GM21737 (cell line): ENCODE results near the gene ABCC11.
A peak's percentile ranks its signal among the peaks of the same experiment; 100 is the strongest.
"Not testable (repeated sequence)": the region's sequence is repeated elsewhere in the genome, so short reads cannot be mapped to it uniquely, and the experiment has no call there.

Experiments
- ATAC-seq: cut with Tn5 transposase; IDR thresholded peaks from one replicate; pipeline ENCODE4 v1.9.1; 2021; ENCODE audit warnings: mild to moderate bottlenecking, moderate library complexity; ENCODE audit not compliant: unreplicated experiment

ABCC11 gene

DNA sequence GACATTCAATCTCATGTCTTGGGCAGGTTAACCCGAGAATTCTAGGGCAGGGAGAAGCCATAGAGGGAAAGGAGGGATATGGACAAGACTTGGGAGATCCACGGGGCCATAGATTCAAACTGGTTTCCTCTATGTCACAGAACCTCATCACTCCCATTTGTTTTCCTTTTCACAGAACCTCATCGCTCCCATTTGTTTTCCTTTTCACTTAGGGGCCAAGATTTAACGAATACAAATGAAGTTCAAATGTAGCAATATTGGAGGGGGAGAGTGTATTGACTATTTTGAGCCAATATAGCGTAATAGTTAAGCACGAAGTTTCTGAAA is 42.6 kb downstream of the ABCC11 start:
- ATAC-seq, result no peak

DNA sequence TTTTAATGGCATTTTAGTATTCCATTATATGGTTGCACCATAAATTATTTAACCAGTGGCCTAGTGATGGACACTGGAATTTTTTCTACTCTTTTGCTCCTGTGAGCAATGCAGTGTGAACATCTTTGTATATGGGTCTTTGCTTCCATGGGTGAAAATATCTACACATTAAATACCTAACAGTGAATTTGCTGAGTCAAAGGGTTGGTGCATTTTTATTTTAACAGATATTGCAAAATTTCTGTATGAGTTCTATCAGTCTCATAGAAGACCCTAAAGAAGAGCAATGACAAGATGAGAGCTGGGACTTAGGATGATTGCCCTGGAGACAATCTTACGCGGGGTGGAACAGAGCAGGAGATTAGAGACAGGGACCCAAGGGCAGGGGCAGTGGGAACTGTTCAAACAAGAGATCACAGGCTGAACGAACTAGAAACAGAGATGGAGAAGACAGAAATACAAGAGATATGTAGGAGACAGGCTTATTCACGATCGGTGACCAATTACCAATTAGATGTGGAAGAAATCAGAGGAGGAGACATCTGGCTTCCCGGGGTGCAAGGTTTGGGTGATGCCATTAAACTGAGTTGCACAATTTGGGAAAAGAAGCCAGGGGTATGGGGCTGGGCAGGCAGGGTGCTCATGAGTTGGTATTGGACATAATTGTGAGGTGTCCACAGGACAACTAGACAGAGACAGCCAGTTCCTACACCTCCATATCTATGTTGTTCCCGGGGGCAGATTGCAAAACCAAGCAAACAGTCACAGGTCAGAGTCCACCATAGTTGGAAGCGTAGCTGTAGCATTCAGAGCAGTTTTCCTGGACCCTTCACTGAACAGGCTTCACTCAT is 43.1 kb downstream of the ABCC11 start:
- no peak for ATAC-seq

DNA sequence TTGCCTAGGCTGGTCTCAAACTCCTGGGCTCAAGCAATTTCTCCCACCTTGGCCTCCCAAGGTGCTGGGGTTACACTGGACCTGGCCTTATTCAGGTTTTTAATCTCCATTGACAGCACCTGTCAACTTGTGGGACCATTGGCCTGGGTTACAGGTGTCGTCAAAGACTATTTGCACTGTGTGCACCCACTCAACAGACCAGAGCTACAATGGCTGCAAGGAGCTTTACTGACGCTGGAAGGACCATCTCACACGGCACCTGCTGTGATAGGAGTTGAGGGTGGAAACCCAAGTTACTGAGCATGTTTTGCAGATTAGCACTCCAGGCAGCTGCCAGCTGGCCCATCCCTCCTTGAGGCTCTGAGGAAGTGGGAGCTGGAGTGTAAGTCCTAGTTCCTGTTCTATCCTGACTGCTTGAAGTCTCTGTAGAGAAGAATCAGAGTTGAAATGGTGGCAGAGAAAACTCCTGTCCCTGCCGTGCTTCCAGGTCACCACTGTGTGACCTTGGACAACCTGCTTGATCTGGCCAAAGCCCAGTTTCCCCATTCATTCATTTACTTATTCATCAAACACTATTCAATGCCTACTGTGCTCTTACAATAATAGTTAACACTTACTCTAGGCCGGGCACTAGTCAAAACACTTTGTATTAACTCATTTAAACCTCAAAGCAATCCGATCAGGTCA is 45.7 kb downstream of the ABCC11 start:
- ATAC-seq, result no peak

GRCh38 chr16:48197294-48197693 is 50.0 kb downstream of the ABCC11 start:
- ATAC-seq, result no peak

GRCh38 chr16:48194828-48195556 is 52.3 kb downstream of the ABCC11 start:
- ATAC-seq, result no peak

GRCh38 chr16:48193846-48194245 is 53.5 kb downstream of the ABCC11 start:
- no peak for ATAC-seq

- ATAC-seq, result peak; percentile 80
Measured at GRCh38 chr16:48188449-48189102, 58.8 kb downstream of the ABCC11 start.

DNA sequence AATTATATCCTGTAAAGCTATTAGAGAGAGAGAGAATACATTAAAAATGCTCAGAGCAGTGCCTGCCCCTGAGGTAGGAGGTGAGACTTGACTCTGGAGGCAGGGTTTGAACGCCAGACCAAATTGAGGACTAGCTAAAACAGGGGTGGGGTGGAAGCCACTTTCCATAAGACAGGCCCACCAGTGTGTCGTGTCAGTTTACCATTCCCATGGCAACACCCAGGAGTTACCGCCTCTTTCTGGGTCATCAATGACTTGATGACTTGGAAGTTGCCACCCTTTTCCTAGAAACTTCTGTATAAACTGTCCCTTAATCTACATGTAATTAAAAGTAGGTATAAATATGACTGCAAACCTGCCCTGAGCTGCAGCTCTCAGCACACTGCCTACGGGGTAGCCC is 59.6 kb downstream of the ABCC11 start:
- no peak for ATAC-seq

GRCh38 chr16:48184681-48185080 is 62.7 kb downstream of the ABCC11 start:
- no peak for ATAC-seq

- ATAC-seq, result no peak
Measured at GRCh38 chr16:48182979-48183537, 64.3 kb downstream of the ABCC11 start.

DNA sequence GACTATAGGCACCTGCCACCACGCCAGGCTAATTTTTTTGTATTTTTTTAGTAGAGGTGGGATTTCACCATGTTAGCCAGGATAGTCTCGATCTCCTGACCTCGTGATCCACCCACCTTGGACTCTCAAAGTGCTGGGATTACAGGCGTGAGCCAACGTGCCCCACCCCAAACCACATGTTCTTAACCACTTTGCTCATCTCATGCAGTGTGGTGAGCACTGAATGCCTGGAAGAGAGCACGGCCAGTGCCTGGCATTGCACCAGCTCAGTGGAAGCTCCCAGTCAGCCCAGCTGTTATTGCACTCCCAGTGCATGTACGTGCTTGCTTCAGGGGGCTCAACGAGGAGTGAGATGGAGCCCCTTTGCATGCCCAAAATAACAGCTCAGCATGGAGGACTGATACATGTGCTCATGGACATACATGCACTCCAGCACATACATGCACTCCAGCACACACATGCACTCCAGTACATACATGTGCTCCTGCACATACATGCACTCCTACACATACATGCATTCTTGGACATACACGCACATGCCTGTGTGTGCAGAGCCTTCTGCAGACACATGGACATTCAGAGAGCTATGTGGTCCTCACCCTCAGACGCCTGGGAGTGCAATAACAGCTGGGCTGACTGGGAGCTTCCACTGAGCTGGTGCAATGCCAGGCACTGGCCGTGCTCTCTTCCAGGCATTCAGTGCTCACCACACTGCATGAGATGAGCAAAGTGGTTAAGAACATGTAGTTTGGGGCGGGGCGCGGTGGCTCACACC is 65.4 kb downstream of the ABCC11 start:
- not testable (repeated sequence) for ATAC-seq

- ATAC-seq, result no peak
Measured at GRCh38 chr16:48180868-48181480, 66.4 kb downstream of the ABCC11 start.

DNA sequence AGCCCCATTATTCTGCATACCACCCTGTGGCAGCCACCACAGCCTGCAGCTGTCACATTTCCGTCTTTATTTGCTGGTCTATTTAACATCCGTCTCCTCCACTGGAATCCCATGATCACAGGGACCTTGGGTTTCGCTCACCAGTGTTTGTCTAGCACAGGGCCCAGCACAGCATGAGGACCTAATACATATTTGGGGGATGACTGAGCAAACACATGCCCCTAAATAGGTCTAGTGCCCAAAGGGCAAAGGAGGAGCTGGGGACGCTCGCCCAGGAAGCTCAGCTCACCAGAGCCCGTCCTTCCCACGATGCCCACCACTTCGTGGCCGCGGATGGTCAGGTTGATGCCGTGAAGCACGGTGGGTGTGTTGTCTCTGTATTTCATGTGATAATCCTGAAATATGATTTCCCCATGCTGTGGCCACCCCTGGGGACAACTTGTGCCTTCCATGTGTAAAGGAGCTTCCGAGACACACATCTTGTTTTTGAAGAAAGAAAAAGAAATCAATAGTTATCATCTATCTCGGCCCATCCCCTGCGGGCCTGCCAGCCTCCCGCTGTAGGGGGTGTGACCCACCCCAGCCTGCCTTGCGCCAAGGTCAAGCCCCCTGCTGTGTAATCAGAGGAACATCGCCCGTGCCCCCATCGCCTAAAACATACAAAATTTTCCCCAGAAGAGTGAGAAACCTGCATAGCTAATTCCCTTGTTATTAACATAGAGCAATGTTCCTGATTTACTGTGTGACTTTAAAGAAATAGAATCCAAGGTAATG is 70.5 kb downstream of the ABCC11 start:
- ATAC-seq, result no peak

- ATAC-seq, result no peak
Measured at GRCh38 chr16:48173889-48174288, 73.5 kb downstream of the ABCC11 start.

GRCh38 chr16:48172682-48173081 is 74.7 kb downstream of the ABCC11 start:
- no peak for ATAC-seq

GRCh38 chr16:48169896-48170295 is 77.4 kb downstream of the ABCC11 start:
- ATAC-seq, result no peak

DNA sequence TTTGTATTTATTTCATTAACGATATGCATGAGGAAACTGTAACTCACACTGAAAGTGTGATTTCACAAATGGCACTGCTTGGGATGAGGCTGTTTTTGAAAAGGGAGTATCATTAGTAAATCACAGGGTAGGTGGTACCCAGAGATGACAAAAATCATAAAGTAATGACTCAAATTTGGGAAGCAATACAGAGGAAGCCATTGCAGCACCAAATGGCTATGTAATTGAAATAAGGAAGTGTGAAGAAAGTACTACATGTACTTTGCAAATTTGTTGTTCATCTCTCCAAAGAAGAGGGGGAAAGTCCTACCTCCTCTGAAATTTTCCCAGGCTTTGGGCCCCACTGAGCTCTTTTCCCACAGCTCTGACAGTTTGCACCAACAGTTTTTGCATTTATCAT is 79.3 kb downstream of the ABCC11 start:
- ATAC-seq, result no peak

- not testable (repeated sequence) for ATAC-seq
Measured at GRCh38 chr16:48166617-48167016, 80.7 kb downstream of the ABCC11 start.

- ATAC-seq, result no peak
Measured at GRCh38 chr16:48165961-48166578, 81.3 kb downstream of the ABCC11 start.
